Measurements from ENCODE around the gene DIPK1B.

GRCh38 chr9:136690806-136691261 is 21.5 kb upstream of the DIPK1B start:
- TF ChIP-seq POLR2AphosphoS5 (IDR thresholded peaks at IDR 0.05; ENCODE audit: low read depth, low read length) (no peak), POLR2A (IDR thresholded peaks at IDR 0.05; ENCODE audit: low read depth, low read length) (no peak), TAF1 (IDR thresholded peaks at IDR 0.05; ENCODE audit: borderline replicate concordance, low read depth, low read length) (no peak)
